Kidney (tissue), 14 donors: ENCODE results near the gene ABLIM1. TPM values are rescaled to one million over a fixed set of nuclear protein-coding genes. Genes with fewer than 3 reads are reported as not detected.

Source experiments
- DNase-seq, 5 donors: peaks; one replicate each; pipeline ENCODE4 v3.0.0-alpha.2; 2013 to 2020
- FAIRE-seq: peaks from 2 replicates; lab custom pipeline; 2012; peaks lifted over from hg19 to GRCh38; lab: Jason Lieb, UNC
- H3K27ac ChIP-seq, 2 donors: one replicate each; pipeline ENCODE4 v1.7.0; 2013; ENCODE audit warnings: low read depth in 2 of 2, low read length in 2 of 2, inconsistent platforms in 1 of 2
- H3K27me3 ChIP-seq: one replicate; pipeline ENCODE4 v1.7.1; 2013; ENCODE audit warnings: low read length, inconsistent platforms; ENCODE audit not compliant: control insufficient read depth, insufficient read depth
- H3K36me3 ChIP-seq, 3 donors: one replicate each; pipeline versions ENCODE4 v1.7.0 to v1.7.1; 2013; ENCODE audit warnings: low read length in 3 of 3, control low read depth in 1 of 3, inconsistent platforms in 1 of 3; ENCODE audit not compliant: insufficient read depth in 3 of 3, control insufficient read depth in 2 of 3
- H3K4me1 ChIP-seq, 3 donors: one replicate each; pipeline versions ENCODE4 v1.7.0 to v1.7.1; 2013; ENCODE audit warnings: low read length in 3 of 3, inconsistent platforms in 1 of 3, low read depth in 1 of 3; ENCODE audit not compliant: control insufficient read depth in 2 of 3, insufficient read depth in 2 of 3
- H3K4me3 ChIP-seq, 3 donors: one replicate each; pipeline versions ENCODE4 v1.7.0 to v1.8.1; 2013; ENCODE audit warnings: low read length in 3 of 3, control low read depth in 1 of 3, inconsistent platforms in 1 of 3
- H3K9ac ChIP-seq, 3 donors: one replicate each; pipeline versions ENCODE4 v1.7.0 to v1.7.1; 2013; ENCODE audit warnings: low read length in 3 of 3, control low read depth in 1 of 3, inconsistent platforms in 1 of 3
- H3K9me3 ChIP-seq, 3 donors: one replicate each; pipeline versions ENCODE4 v1.7.0 to v1.7.1; 2013; ENCODE audit warnings: low read length in 3 of 3, control low read depth in 1 of 3, inconsistent platforms in 1 of 3; ENCODE audit not compliant: control insufficient read depth in 2 of 3, insufficient read depth in 1 of 3
- intact Hi-C: fragments of 100-400 bp; cut with DNase I; formaldehyde crosslinking; loops from one replicate; pipeline ENCODE4 v1.11.1; 2022
- polyA plus RNA-seq: library from polyadenylated mRNA; stranded (reverse); fragments of 350-450 nt; fragmentation: Illumina TruSeq; extraction: RNeasy Lipid Tissue Mini Kit (QIAGEN cat#74804); gene quantifications from one replicate; pipeline ENCODE4 v1.2.3, GENCODE V29; 2014; ENCODE audit warnings: low read depth, low replicate concordance; ENCODE audit not compliant: insufficient read depth
- total RNA-seq: library from RNA; stranded (reverse); fragmentation: NEBNext Ultra II Directional; extraction: Animal tissue kit (Norgen Biotek cat#: 25700); gene quantifications from one replicate; pipeline ENCODE4 v1.2.1, GENCODE V29; 2021
- TF ChIP-seq, protein P1 (sequence below): IDR thresholded peaks from 3 replicates; pipeline ENCODE4 v1.5.1; 2012; ENCODE audit warnings: mild to moderate bottlenecking, moderate library complexity, borderline replicate concordance; ENCODE audit not compliant: insufficient read depth; ENCODE audit errors: extremely low read depth
- donor health status: control.
- donor health status: control.
- donor health status: control.
- donor health status: control.
- donor health status: control.
- donor health status: DM: yes; HTN: yes; CAD: no.
- donor health status: Normal renal cell carcinoma (clear cell type).

The ABLIM1 gene
- total and polyA plus RNA-seq, 2 donors from 2014 or later: 32.3 to 158 TPM

- intact Hi-C loops: no loop called here
- DNase-seq (no peak), FAIRE-seq (no peak)
- peaks cover 0 to under 1% (median 0%) of the 10 kb centered on the region in 3 donors for H3K9me3 ChIP-seq
- TF ChIP-seq, protein P1, sequence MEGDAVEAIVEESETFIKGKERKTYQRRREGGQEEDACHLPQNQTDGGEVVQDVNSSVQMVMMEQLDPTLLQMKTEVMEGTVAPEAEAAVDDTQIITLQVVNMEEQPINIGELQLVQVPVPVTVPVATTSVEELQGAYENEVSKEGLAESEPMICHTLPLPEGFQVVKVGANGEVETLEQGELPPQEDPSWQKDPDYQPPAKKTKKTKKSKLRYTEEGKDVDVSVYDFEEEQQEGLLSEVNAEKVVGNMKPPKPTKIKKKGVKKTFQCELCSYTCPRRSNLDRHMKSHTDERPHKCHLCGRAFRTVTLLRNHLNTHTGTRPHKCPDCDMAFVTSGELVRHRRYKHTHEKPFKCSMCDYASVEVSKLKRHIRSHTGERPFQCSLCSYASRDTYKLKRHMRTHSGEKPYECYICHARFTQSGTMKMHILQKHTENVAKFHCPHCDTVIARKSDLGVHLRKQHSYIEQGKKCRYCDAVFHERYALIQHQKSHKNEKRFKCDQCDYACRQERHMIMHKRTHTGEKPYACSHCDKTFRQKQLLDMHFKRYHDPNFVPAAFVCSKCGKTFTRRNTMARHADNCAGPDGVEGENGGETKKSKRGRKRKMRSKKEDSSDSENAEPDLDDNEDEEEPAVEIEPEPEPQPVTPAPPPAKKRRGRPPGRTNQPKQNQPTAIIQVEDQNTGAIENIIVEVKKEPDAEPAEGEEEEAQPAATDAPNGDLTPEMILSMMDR: no peak
- H3K36me3 ChIP-seq: peaks cover 0 to 12% (median 11%) of the 10 kb centered on the region in 3 donors
- no peak overlapping the region for H3K27ac ChIP-seq
- no peaks in the 10 kb centered on the region for H3K27me3 ChIP-seq
- H3K4me1 ChIP-seq: peaks cover 0 to 9% (median 0%) of the 10 kb centered on the region in 3 donors
- H3K9ac ChIP-seq: no peak overlapping the region
- H3K4me3 ChIP-seq: no peak overlapping the region
Observed at GRCh38 chr10:114541797-114542160, 116.3 kb downstream of the ABLIM1 start.

GRCh38 chr10:114541081-114541796 lies 116.8 kb downstream of the ABLIM1 start:
- H3K36me3 ChIP-seq: peaks cover 0 to 12% (median 11%) of the 10 kb centered on the region in 3 donors
- TF ChIP-seq, protein P1: no peak
- FAIRE-seq (no peak), DNase-seq (peak in 1 of 5 donors; percentile 54)
- H3K4me3 ChIP-seq: no peak overlapping the region
- intact Hi-C loops: no loop called here
- no peak overlapping the region for H3K27ac ChIP-seq
- peaks cover 0 to 5% (median 0%) of the 10 kb centered on the region in 3 donors for H3K9me3 ChIP-seq
- H3K27me3 ChIP-seq: no peaks in the 10 kb centered on the region
- no peak overlapping the region for H3K9ac ChIP-seq
- H3K4me1 ChIP-seq: peaks cover 0 to 9% (median 0%) of the 10 kb centered on the region in 3 donors

DNA sequence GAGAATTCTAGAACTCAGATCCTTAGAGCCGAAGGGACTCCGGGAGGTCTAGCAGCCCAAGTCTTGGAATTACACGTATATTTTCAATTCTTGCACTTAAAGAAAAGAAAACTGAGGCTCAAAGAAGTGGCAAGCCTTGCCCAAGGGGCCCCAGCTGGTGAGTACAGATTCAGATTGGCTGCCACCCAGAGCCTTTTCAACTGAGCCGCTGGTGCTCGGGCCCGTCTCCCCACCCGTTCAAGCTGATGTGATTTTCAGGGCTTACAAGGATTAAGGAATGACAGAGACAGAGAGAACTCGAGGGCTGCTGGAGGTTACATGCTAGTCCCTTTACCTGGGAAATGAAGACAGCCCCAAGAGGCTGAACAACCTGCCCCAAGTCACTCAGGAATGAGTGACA lies 117.8 kb downstream of the ABLIM1 start:
- H3K9ac ChIP-seq: no peak overlapping the region
- intact Hi-C loops: no loop called here
- no peaks in the 10 kb centered on the region for H3K27me3 ChIP-seq
- no peak overlapping the region for H3K4me3 ChIP-seq
- FAIRE-seq (no peak), DNase-seq (no peak)
- TF ChIP-seq, protein P1: no peak
- H3K9me3 ChIP-seq: peaks cover 0 to 5% (median 0%) of the 10 kb centered on the region in 3 donors
- peaks cover 0 to 9% (median 0%) of the 10 kb centered on the region in 3 donors for H3K4me1 ChIP-seq
- no peak overlapping the region for H3K27ac ChIP-seq
- peaks cover 0 to 12% (median 8%) of the 10 kb centered on the region in 3 donors for H3K36me3 ChIP-seq
